NT2/D1 (cell line): Measurements from ENCODE around the gene CHD5.

Experiments used
- SUZ12 ChIP-seq: IDR thresholded peaks from 2 replicates; pipeline ENCODE4 v1.6.1; 2011; ENCODE audit not compliant: insufficient read length, insufficient read depth; ENCODE audit errors: extremely low read depth
- ZNF274 ChIP-seq: IDR thresholded peaks from 2 replicates; pipeline ENCODE4 v1.6.1; 2011; ENCODE audit warnings: mild to moderate bottlenecking, low read depth, low read length

GRCh38 chr1:6110326-6110725 is 69.8 kb downstream of the CHD5 start:
- TF ChIP-seq ZNF274: no peak
- no peak for TF ChIP-seq SUZ12
